ENCODE data around the gene EFCC1. TPM values are rescaled to one million over a fixed set of nuclear protein-coding genes. Genes with fewer than 3 reads are reported as not detected.
A peak's percentile ranks its signal among the peaks of the same experiment; 100 is the strongest.

Gene EFCC1
- total and polyA plus RNA-seq, 8 donors = 0.56 to 6.1 (median 0.73) TPM

DNA sequence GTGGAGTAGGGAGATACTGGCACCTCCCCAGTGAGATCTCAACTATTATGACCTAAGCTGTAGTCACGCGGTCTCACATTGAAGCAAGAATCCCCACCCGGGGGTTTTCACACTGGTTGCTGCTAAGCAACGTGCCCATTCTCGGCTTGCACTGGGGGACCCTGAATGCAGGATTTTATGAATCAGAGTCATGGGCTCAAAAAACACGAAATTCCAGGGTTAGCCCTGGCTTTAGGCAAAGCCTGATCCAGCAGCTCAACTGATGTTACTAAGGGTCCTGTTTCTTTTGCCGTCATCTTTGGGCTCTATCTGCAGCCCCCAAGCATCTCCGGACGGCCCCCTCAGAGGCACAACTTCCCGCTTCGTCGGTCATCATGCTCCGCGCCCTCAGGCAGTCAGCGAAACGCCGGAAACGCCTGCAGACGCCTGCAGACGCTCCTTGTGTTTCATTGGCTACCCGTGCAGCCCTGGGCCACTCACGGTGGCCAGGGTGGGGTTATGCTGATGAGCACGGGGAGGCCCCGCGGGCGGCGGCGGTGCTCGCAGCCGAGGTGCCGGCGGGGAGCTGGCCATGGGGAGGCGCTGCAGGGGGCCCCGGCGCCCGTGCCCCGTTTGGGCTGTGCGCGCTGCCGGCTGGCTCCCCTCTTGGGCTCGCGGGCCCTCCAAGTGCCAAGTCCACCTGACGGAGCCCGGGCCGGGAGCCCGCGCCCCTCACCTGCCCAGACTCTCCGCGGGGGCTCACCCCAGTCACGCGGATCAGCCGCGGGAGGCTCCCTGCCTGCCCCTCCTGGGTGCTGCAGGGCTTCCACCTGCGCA, 25.8 kb downstream of the EFCC1 start:
- FAIRE-seq (no peak), ATAC-seq (peak; percentile 98 to 100 (median 99)), DNase-seq (peak; percentile 88 to 95 (median 90))
- intact Hi-C loops (cut with DNase I) = no loop called here
- Histone ChIP-seq H3K4me1 (no peaks in the 10 kb centered on the region), H3K4me3 (peak overlapping the region in 3 of 4 donors; percentile 20 to 50 (median 50)), H3K36me3 (no peaks in the 10 kb centered on the region), H3K27me3 (no peaks in the 10 kb centered on the region), H3K27ac (no peak overlapping the region), H3K9me3 (no peaks in the 10 kb centered on the region)
- TF ChIP-seq, protein P1, sequence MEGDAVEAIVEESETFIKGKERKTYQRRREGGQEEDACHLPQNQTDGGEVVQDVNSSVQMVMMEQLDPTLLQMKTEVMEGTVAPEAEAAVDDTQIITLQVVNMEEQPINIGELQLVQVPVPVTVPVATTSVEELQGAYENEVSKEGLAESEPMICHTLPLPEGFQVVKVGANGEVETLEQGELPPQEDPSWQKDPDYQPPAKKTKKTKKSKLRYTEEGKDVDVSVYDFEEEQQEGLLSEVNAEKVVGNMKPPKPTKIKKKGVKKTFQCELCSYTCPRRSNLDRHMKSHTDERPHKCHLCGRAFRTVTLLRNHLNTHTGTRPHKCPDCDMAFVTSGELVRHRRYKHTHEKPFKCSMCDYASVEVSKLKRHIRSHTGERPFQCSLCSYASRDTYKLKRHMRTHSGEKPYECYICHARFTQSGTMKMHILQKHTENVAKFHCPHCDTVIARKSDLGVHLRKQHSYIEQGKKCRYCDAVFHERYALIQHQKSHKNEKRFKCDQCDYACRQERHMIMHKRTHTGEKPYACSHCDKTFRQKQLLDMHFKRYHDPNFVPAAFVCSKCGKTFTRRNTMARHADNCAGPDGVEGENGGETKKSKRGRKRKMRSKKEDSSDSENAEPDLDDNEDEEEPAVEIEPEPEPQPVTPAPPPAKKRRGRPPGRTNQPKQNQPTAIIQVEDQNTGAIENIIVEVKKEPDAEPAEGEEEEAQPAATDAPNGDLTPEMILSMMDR (IDR thresholded peaks at IDR 0.05) = peak; percentile 60 to 83 (median 74)
- 5 to 7% methylated on average over 42 to 54 of the region's 54 CpGs for WGBS, 2 donors

DNA sequence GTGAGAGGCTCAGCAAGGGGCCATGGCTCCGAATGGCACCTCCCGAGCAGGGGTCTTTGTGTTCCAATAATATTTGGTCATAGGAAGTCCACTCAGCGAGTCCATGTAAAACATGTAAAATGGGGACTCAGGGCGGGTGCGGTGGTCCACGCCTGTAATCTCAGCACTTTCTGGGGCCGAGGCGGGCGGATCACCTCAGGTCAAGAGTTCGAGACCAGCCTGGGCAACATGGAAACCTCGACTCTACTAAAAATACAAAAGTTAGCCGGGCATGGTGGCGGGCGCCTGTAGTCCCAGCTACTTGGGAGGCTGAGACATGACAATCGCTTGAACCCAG, 26.4 kb downstream of the EFCC1 start:
- no peak overlapping the region for H3K27ac ChIP-seq
- intact Hi-C loops (cut with DNase I) = no loop called here
- peak overlapping the region in 3 of 4 donors; percentile 20 to 50 (median 50) for H3K4me3 ChIP-seq
- no peaks in the 10 kb centered on the region for H3K9me3 ChIP-seq
- H3K36me3 ChIP-seq = no peaks in the 10 kb centered on the region
- no peaks in the 10 kb centered on the region for H3K27me3 ChIP-seq
- TF ChIP-seq, protein P1 (IDR thresholded peaks at IDR 0.05) = no peak
- DNase-seq (no peak), FAIRE-seq (no peak), ATAC-seq (no peak)
- WGBS, 2 donors = 73 to 74% methylated on average over 15 of the region's 15 CpGs
- no peaks in the 10 kb centered on the region for H3K4me1 ChIP-seq

GRCh38 chr3:129028866-129029265, 27.8 kb downstream of the EFCC1 start:
- peak in 1 of 6 donors; percentile 32 for DNase-seq
- Histone ChIP-seq H3K27me3 (no peaks in the 10 kb centered on the region), H3K27ac (no peak overlapping the region), H3K36me3 (no peaks in the 10 kb centered on the region), H3K9me3 (no peaks in the 10 kb centered on the region), H3K4me3 (no peak overlapping the region), H3K4me1 (no peaks in the 10 kb centered on the region)
- ATAC-seq = no peak
- FAIRE-seq = no peak
- intact Hi-C loops (cut with DNase I) = no loop called here
- WGBS, 2 donors = 87 to 90% methylated on average over 13 of the region's 13 CpGs
- TF ChIP-seq, protein P1 (IDR thresholded peaks at IDR 0.05) = no peak

- ATAC-seq (no peak), FAIRE-seq (no peak), DNase-seq (peak in 1 of 6 donors; percentile 28)
- H3K36me3 ChIP-seq = no peaks in the 10 kb centered on the region
- TF ChIP-seq, protein P1 (IDR thresholded peaks at IDR 0.05) = no peak
- H3K4me1 ChIP-seq = no peaks in the 10 kb centered on the region
- H3K4me3 ChIP-seq = no peak overlapping the region
- 92 to 98% methylated on average over 4 of the region's 4 CpGs for WGBS, 2 donors
- no peaks in the 10 kb centered on the region for H3K27me3 ChIP-seq
- intact Hi-C loops (cut with DNase I) = no loop called here
- H3K27ac ChIP-seq = no peak overlapping the region
- no peaks in the 10 kb centered on the region for H3K9me3 ChIP-seq
Observed at GRCh38 chr3:129030611-129031010, 29.5 kb downstream of the EFCC1 start.

Measured in pancreas (tissue), 10 donors.